Measurements from ENCODE around the gene PON3. TPM values are rescaled to one million over a fixed set of nuclear protein-coding genes. Genes with fewer than 3 reads are reported as not detected.

The PON3 gene
- total RNA-seq, 1 donor from 2014 or later = not detected

DNA sequence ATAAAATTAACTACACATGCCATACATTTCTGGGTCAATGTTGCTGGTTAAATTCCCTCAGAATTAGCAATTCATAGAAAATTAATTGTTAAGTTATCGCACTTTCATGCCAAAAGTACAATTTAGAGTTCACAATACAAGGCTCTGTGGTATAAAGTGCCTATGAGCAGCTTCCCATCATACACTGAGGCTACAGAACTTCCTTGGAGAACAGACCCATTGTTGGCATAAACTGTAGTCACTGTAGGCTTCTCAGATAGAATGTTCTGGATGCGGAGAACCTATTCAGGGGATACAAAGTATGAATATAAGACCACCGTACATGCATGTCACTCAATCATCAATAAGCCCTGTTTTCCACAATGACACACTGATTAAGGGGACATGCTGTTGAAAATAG lies 9.0 kb upstream of the PON3 start:
- no peak overlapping the region for H3K4me2 ChIP-seq
- DNase-seq (ENCODE audit: low spot score) = no peak
- H3K9ac ChIP-seq = no peak overlapping the region
- H3K36me3 ChIP-seq = no peaks in the 10 kb centered on the region
- H3F3A ChIP-seq (ENCODE audit: low read depth) = peaks cover 7% of the 10 kb centered on the region
- no peak for TF ChIP-seq EZH2phosphoT487 (IDR thresholded peaks at IDR 0.05)
- TF ChIP-seq, protein P1, sequence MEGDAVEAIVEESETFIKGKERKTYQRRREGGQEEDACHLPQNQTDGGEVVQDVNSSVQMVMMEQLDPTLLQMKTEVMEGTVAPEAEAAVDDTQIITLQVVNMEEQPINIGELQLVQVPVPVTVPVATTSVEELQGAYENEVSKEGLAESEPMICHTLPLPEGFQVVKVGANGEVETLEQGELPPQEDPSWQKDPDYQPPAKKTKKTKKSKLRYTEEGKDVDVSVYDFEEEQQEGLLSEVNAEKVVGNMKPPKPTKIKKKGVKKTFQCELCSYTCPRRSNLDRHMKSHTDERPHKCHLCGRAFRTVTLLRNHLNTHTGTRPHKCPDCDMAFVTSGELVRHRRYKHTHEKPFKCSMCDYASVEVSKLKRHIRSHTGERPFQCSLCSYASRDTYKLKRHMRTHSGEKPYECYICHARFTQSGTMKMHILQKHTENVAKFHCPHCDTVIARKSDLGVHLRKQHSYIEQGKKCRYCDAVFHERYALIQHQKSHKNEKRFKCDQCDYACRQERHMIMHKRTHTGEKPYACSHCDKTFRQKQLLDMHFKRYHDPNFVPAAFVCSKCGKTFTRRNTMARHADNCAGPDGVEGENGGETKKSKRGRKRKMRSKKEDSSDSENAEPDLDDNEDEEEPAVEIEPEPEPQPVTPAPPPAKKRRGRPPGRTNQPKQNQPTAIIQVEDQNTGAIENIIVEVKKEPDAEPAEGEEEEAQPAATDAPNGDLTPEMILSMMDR (IDR thresholded peaks at IDR 0.05) = no peak
- TF ChIP-seq EZH2 (IDR thresholded peaks at IDR 0.05) = no peak
- no peaks in the 10 kb centered on the region for H3K9me3 Mint-ChIP-seq
- no peaks in the 10 kb centered on the region for H3K27me3 ChIP-seq
- peaks cover 39% of the 10 kb centered on the region for H3K36me3 Mint-ChIP-seq
- no peaks in the 10 kb centered on the region for H4K20me1 ChIP-seq (ENCODE audit: low read depth)
- no peak overlapping the region for H2AFZ ChIP-seq (replicated peaks)
- no peaks in the 10 kb centered on the region for H3K27me3 Mint-ChIP-seq (ENCODE audit: insufficient read depth, low read depth)
- H3K9me3 ChIP-seq (ENCODE audit: low read depth) = no peaks in the 10 kb centered on the region
- peaks cover 20% of the 10 kb centered on the region for H3K4me1 ChIP-seq
- no peak overlapping the region for H3K4me3 ChIP-seq
- H3K27ac Mint-ChIP-seq = no peak overlapping the region
- no peak overlapping the region for H3K4me3 Mint-ChIP-seq
- no peak overlapping the region for H3K27ac ChIP-seq
- no peaks in the 10 kb centered on the region for H3K79me2 ChIP-seq (ENCODE audit: low read depth)
- peaks cover 15% of the 10 kb centered on the region for H3K4me1 Mint-ChIP-seq

GRCh38 chr7:95404316-95404865 lies 8.2 kb upstream of the PON3 start:
- Histone ChIP-seq H3K4me3 (no peak overlapping the region), H4K20me1 (ENCODE audit: low read depth) (no peaks in the 10 kb centered on the region), H3K4me2 (peak overlapping the region; percentile 31), H3F3A (ENCODE audit: low read depth) (peaks cover 7% of the 10 kb centered on the region), H3K36me3 (no peaks in the 10 kb centered on the region), H3K4me1 (peaks cover 20% of the 10 kb centered on the region), H3K9ac (no peak overlapping the region), H2AFZ (replicated peaks) (no peak overlapping the region), H3K79me2 (ENCODE audit: low read depth) (no peaks in the 10 kb centered on the region), H3K27me3 (no peaks in the 10 kb centered on the region), H3K27ac (no peak overlapping the region), H3K9me3 (ENCODE audit: low read depth) (no peaks in the 10 kb centered on the region)
- DNase-seq (ENCODE audit: low spot score) = peak; percentile 55
- H3K9me3 Mint-ChIP-seq = no peaks in the 10 kb centered on the region
- H3K27ac Mint-ChIP-seq = no peak overlapping the region
- no peak for TF ChIP-seq EZH2phosphoT487 (IDR thresholded peaks at IDR 0.05)
- TF ChIP-seq, protein P1 (IDR thresholded peaks at IDR 0.05) = no peak
- TF ChIP-seq EZH2 (IDR thresholded peaks at IDR 0.05) = no peak
- H3K4me1 Mint-ChIP-seq = peaks cover 15% of the 10 kb centered on the region
- H3K4me3 Mint-ChIP-seq = no peak overlapping the region
- H3K36me3 Mint-ChIP-seq = peaks cover 34% of the 10 kb centered on the region
- H3K27me3 Mint-ChIP-seq (ENCODE audit: insufficient read depth, low read depth) = peaks cover 4% of the 10 kb centered on the region

- no peaks in the 10 kb centered on the region for H4K20me1 ChIP-seq (ENCODE audit: low read depth)
- TF ChIP-seq EZH2 (IDR thresholded peaks at IDR 0.05) (no peak), EZH2phosphoT487 (IDR thresholded peaks at IDR 0.05) (no peak)
- TF ChIP-seq, protein P1 (IDR thresholded peaks at IDR 0.05) = no peak
- H3K4me2 ChIP-seq = no peak overlapping the region
- peaks cover 5% of the 10 kb centered on the region for H3K4me1 ChIP-seq
- peaks cover 6% of the 10 kb centered on the region for H3K36me3 Mint-ChIP-seq
- no peaks in the 10 kb centered on the region for H3K36me3 ChIP-seq
- H3K27ac ChIP-seq = no peak overlapping the region
- H3K27me3 ChIP-seq = no peaks in the 10 kb centered on the region
- H3K4me3 ChIP-seq = no peak overlapping the region
- no peak overlapping the region for H3K9ac ChIP-seq
- H3K27ac Mint-ChIP-seq = no peak overlapping the region
- H3K4me1 Mint-ChIP-seq = no peaks in the 10 kb centered on the region
- H3K9me3 Mint-ChIP-seq = peaks cover 4% of the 10 kb centered on the region
- DNase-seq (ENCODE audit: low spot score) = no peak
- H3K27me3 Mint-ChIP-seq (ENCODE audit: insufficient read depth, low read depth) = peaks cover 4% of the 10 kb centered on the region
- no peaks in the 10 kb centered on the region for H3K9me3 ChIP-seq (ENCODE audit: low read depth)
- H3F3A ChIP-seq (ENCODE audit: low read depth) = peaks cover 3% of the 10 kb centered on the region
- H3K79me2 ChIP-seq (ENCODE audit: low read depth) = no peaks in the 10 kb centered on the region
- no peak overlapping the region for H3K4me3 Mint-ChIP-seq
- H2AFZ ChIP-seq (replicated peaks) = no peak overlapping the region
Measured at GRCh38 chr7:95398155-95398940, 2.2 kb upstream of the PON3 start.

Data from neural progenitor cell (in vitro differentiated cells).